HG02852 (cell line): ENCODE data around the gene FCGR1A.
"Not testable (repeated sequence)": the region's sequence is repeated elsewhere in the genome, so short reads cannot be mapped to it uniquely, and the experiment has no call there.

ENCODE experiments used
- ATAC-seq: cut with Tn5 transposase; IDR thresholded peaks from one replicate; pipeline ENCODE4 v1.9.1; 2021; ENCODE audit warnings: mild to moderate bottlenecking, moderate library complexity; ENCODE audit not compliant: unreplicated experiment

FCGR1A gene

GRCh38 chr1:149782600-149782999 is at the start of gene FCGR1A:
FCGR1A (plus strand) TSS chr1:149782694; CDS start chr1:149782744, 50 bp downstream.
- ATAC-seq, result not testable (repeated sequence)

- ATAC-seq, result not testable (repeated sequence)
Measured at GRCh38 chr1:149732781-149733180, 49.7 kb upstream of the FCGR1A start.

GRCh38 chr1:149734692-149735091 is 47.8 kb upstream of the FCGR1A start:
- not testable (repeated sequence) for ATAC-seq

- ATAC-seq, result not testable (repeated sequence)
Measured at GRCh38 chr1:149740148-149740581, 42.3 kb upstream of the FCGR1A start.

GRCh38 chr1:149740590-149741230 is 41.8 kb upstream of the FCGR1A start:
- ATAC-seq, result not testable (repeated sequence)

GRCh38 chr1:149741914-149742313 is 40.6 kb upstream of the FCGR1A start:
- not testable (repeated sequence) for ATAC-seq

- not testable (repeated sequence) for ATAC-seq
Measured at GRCh38 chr1:149746463-149747356, 35.8 kb upstream of the FCGR1A start.

GRCh38 chr1:149747359-149748143 is 34.9 kb upstream of the FCGR1A start:
- not testable (repeated sequence) for ATAC-seq

GRCh38 chr1:149748144-149748500 is 34.4 kb upstream of the FCGR1A start:
- not testable (repeated sequence) for ATAC-seq

- not testable (repeated sequence) for ATAC-seq
Measured at GRCh38 chr1:149750562-149750961, 31.9 kb upstream of the FCGR1A start.

- not testable (repeated sequence) for ATAC-seq
Measured at GRCh38 chr1:149752186-149752585, 30.3 kb upstream of the FCGR1A start.

- ATAC-seq, result not testable (repeated sequence)
Measured at GRCh38 chr1:149753466-149753865, 29.0 kb upstream of the FCGR1A start.

GRCh38 chr1:149755294-149755693 is 27.2 kb upstream of the FCGR1A start:
- not testable (repeated sequence) for ATAC-seq

- not testable (repeated sequence) for ATAC-seq
Measured at GRCh38 chr1:149762294-149762693, 20.2 kb upstream of the FCGR1A start.

GRCh38 chr1:149764087-149764800 is 18.2 kb upstream of the FCGR1A start:
- not testable (repeated sequence) for ATAC-seq

GRCh38 chr1:149766241-149766640 is 16.3 kb upstream of the FCGR1A start:
- not testable (repeated sequence) for ATAC-seq

- not testable (repeated sequence) for ATAC-seq
Measured at GRCh38 chr1:149769216-149769615, 13.3 kb upstream of the FCGR1A start.

- not testable (repeated sequence) for ATAC-seq
Measured at GRCh38 chr1:149770661-149771060, 11.8 kb upstream of the FCGR1A start.

- ATAC-seq, result peak; percentile 96
Measured at GRCh38 chr1:149771653-149772425, 10.7 kb upstream of the FCGR1A start.
